Peyer's patch (tissue), 4 donors: ENCODE measurements around the gene MAP3K3. TPM values are rescaled to one million over a fixed set of nuclear protein-coding genes. Genes with fewer than 3 reads are reported as not detected.

Source experiments
- DNase-seq, 3 donors: peaks; one replicate each; pipeline ENCODE4 v3.0.0-alpha.2; 2017 to 2019
- H3K27ac ChIP-seq, 4 donors: fragments of 200-600 bp; sonication (generic); one replicate each; pipeline ENCODE4 v1.5.1; 2016 to 2019
- H3K27me3 ChIP-seq, 2 donors: fragments of 200-600 bp; sonication (generic); one replicate each; pipeline ENCODE4 v1.5.1; 2019
- H3K36me3 ChIP-seq, 3 donors: fragments of 200-600 bp; sonication (generic); one replicate each; pipeline ENCODE4 v1.5.1; 2016 to 2019
- H3K4me1 ChIP-seq, 4 donors: fragments of 200-600 bp; sonication (generic); one replicate each; pipeline ENCODE4 v1.5.1; 2016 to 2019
- H3K4me3 ChIP-seq, 4 donors: fragments of 200-600 bp; sonication (generic); 1 replicate in 3 of 4; 2 replicates in 1 of 4; pipeline ENCODE4 v1.5.1; 2016 to 2019; ENCODE audit warnings: mild to moderate bottlenecking in 1 of 4
- H3K9me3 ChIP-seq, 4 donors: fragments of 200-600 bp; sonication (generic); one replicate each; pipeline ENCODE4 v1.5.1; 2016 to 2019; ENCODE audit warnings: mild to moderate bottlenecking in 1 of 4
- CTCF ChIP-seq, 6 experiments: fragments of 450-650 bp in 4 of 6; fragments of 200-600 bp in 2 of 6; sonication (generic) in 1 of 6; IDR thresholded peaks; one replicate each; pipeline ENCODE4 v1.5.1; 2017 to 2019; ENCODE audit warnings: antibody characterized with exemption in 6 of 6, mild to moderate bottlenecking in 3 of 6, moderate library complexity in 1 of 6
- POLR2A ChIP-seq, 2 donors: fragments of 450-650 bp; IDR thresholded peaks; one replicate each; pipeline ENCODE4 v1.5.1; 2017; ENCODE audit warnings: antibody characterized with exemption in 2 of 2, mild to moderate bottlenecking in 2 of 2, moderate library complexity in 2 of 2
- total RNA-seq, 4 donors: library from RNA; depleted of rRNA; stranded (reverse); fragments of >200 nt; gene quantifications; one replicate each; pipeline ENCODE4 v1.1.0, GENCODE V29; 2016

MAP3K3 gene
- total RNA-seq, 4 donors from 2014 or later = 17.3 to 61.9 (median 39.2) TPM

- H3K27me3 ChIP-seq = no peaks in the 10 kb centered on the region
- peak overlapping the region; percentile 75 to 92 (median 80) for H3K4me3 ChIP-seq
- peak; percentile 76 to 93 (median 87) for DNase-seq
- H3K36me3 ChIP-seq = peaks cover 0 to 17% (median 0%) of the 10 kb centered on the region in 3 donors
- H3K4me1 ChIP-seq = peaks cover 0 to 36% (median 29%) of the 10 kb centered on the region in 4 donors
- H3K27ac ChIP-seq = peak overlapping the region; percentile 88 to 100 (median 94)
- TF ChIP-seq POLR2A (IDR thresholded peaks at IDR 0.05) = no peak
- peak; percentile 55 to 76 (median 68) for TF ChIP-seq CTCF (IDR thresholded peaks at IDR 0.05)
- no peaks in the 10 kb centered on the region for H3K9me3 ChIP-seq
Observed at GRCh38 chr17:63697341-63698286, 75.4 kb downstream of the MAP3K3 start.

- H3K9me3 ChIP-seq = no peaks in the 10 kb centered on the region
- H3K4me1 ChIP-seq = peaks cover 0 to 36% (median 32%) of the 10 kb centered on the region in 4 donors
- H3K36me3 ChIP-seq = peaks cover 0 to 17% (median 0%) of the 10 kb centered on the region in 3 donors
- H3K27me3 ChIP-seq = no peaks in the 10 kb centered on the region
- peak overlapping the region; percentile 88 to 100 (median 94) for H3K27ac ChIP-seq
- peak in 1 of 3 donors; percentile 58 for DNase-seq
- H3K4me3 ChIP-seq = peak overlapping the region; percentile 75 to 92 (median 80)
- no peak for TF ChIP-seq POLR2A (IDR thresholded peaks at IDR 0.05)
Observed at GRCh38 chr17:63698381-63698885, 76.2 kb downstream of the MAP3K3 start.

- DNase-seq = peak; percentile 70 to 96 (median 95)
- H3K9me3 ChIP-seq = no peaks in the 10 kb centered on the region
- TF ChIP-seq POLR2A (IDR thresholded peaks at IDR 0.05) = no peak
- H3K4me1 ChIP-seq = peaks cover 0 to 36% (median 32%) of the 10 kb centered on the region in 4 donors
- no peaks in the 10 kb centered on the region for H3K27me3 ChIP-seq
- H3K27ac ChIP-seq = peak overlapping the region; percentile 88 to 100 (median 94)
- H3K36me3 ChIP-seq = peaks cover 0 to 17% (median 0%) of the 10 kb centered on the region in 3 donors
- H3K4me3 ChIP-seq = peak overlapping the region; percentile 75 to 92 (median 80)
Observed at GRCh38 chr17:63698886-63699637, 76.8 kb downstream of the MAP3K3 start.

- H3K9me3 ChIP-seq = no peaks in the 10 kb centered on the region
- H3K36me3 ChIP-seq = peaks cover 0 to 19% (median 0%) of the 10 kb centered on the region in 3 donors
- peaks cover 0 to 36% (median 30%) of the 10 kb centered on the region in 4 donors for H3K4me1 ChIP-seq
- no peaks in the 10 kb centered on the region for H3K27me3 ChIP-seq
- peak within 1 kb of the TSS; percentile 88 to 100 (median 94) for H3K27ac ChIP-seq
- H3K4me3 ChIP-seq = peak within 1 kb of the TSS; percentile 75 to 92 (median 80)
- TF ChIP-seq CTCF (IDR thresholded peaks at IDR 0.05) (no peak), POLR2A (IDR thresholded peaks at IDR 0.05) (no peak)
- peak; percentile 70 to 91 (median 87) for DNase-seq
Observed at GRCh38 chr17:63699638-63700527, 77.7 kb downstream of the MAP3K3 start, which contains the start of gene LIMD2. Gene LIMD2, minus strand, starts transcription at chr17:63700125. Its CDS starts 827 bp downstream, at chr17:63699298.

- H3K36me3 ChIP-seq = peaks cover 0 to 28% (median 0%) of the 10 kb centered on the region in 3 donors
- peak overlapping the region; percentile 88 to 100 (median 94) for H3K27ac ChIP-seq
- no peaks in the 10 kb centered on the region for H3K9me3 ChIP-seq
- H3K4me3 ChIP-seq = peak overlapping the region; percentile 75 to 92 (median 80)
- DNase-seq = peak in 2 of 3 donors; percentile 66 to 75
- TF ChIP-seq POLR2A (IDR thresholded peaks at IDR 0.05) = no peak
- peak in 1 of 6 experiments; percentile 24 for TF ChIP-seq CTCF (IDR thresholded peaks at IDR 0.05)
- peaks cover 0 to 31% (median 28%) of the 10 kb centered on the region in 4 donors for H3K4me1 ChIP-seq
- H3K27me3 ChIP-seq = no peaks in the 10 kb centered on the region
Observed at GRCh38 chr17:63700528-63701455, 78.6 kb downstream of the MAP3K3 start.
